IPS-NIHi7 (cell line): ENCODE measurements around the gene TMOD2.

Experiments
- DNase-seq: peaks from one replicate; pipeline ENCODE4 v3.0.0; 2012; ENCODE audit warnings: mixed read lengths; ENCODE audit errors: extremely low spot score

Gene TMOD2

DNA sequence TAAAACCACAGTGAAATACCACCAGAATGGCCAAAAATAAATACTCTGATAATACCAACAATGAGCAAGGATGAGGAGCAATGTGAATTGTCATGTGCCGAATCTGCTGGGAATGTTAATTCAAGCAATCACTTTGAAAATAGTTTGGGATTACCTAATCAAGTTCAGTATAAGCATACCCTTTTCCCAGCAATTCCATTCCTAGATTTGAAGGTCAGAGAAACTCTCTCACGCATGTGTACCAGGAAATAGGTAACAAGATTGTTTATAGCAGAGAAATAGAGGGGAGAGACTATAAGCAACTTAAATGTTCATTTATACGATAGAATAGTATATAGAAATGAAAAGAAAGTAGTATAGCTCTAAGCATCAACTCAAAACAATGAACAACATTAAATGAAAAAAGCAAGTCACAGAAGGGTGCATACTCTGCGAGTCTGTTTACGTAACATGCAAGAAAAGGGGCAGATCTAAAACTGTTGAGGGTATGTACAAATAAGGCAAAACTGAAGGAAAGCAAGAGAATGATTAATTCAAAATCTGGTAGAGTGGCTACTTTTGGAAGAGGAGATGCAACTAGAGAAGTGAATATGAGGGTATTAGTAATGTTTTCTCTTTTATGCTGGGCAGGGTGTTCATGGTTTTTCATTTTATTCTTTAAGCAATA is 105.5 kb downstream of the TMOD2 start:
- DNase-seq = no peak

- DNase-seq = no peak
Observed at GRCh38 chr15:51861557-51862359, 110.4 kb downstream of the TMOD2 start.

DNA sequence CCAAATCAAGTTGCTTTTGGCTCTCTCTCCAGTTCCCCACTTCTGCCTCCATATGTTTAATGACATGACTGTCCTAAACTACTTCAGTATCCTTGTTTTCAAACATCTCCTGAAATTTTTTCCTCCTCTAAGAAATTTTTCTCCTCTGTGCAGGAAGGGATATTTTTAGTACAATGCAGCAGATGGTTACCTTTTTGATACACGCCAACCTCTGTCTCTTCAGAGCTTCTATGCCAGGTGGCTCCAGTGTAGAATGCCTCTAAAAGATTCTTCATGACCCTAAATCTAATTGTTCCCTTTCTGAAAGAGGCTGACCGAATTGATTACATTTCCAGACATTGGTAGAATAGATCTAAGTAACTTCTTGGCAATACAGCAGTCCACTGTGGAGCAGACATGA is 111.7 kb downstream of the TMOD2 start:
- no peak for DNase-seq

GRCh38 chr15:51864408-51865056 is 113.1 kb downstream of the TMOD2 start:
- no peak for DNase-seq

DNA sequence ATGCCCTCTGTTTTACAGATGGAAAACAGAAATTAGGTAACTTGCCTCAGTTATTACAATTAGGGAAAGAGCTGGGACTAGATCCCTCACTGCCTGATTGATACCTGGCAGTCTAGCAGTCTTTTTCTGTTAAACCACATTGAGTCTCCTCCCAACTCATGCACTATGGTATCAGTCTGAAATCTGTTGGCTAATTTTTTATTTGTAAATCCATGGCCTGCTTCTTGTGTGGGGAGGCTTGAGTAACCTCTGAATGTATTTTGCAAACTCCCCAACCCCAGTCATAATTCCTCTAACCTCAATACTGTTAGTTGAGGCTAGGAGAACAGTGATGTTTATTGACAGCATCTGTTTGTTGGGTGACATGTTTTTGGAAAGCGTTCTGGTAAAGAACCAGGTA is 113.9 kb downstream of the TMOD2 start:
- DNase-seq = no peak
